OCI-LY7 (cell line): ENCODE measurements around the gene SLC32A1. TPM values are rescaled to one million over a fixed set of nuclear protein-coding genes. Genes with fewer than 3 reads are reported as not detected.

ENCODE experiments used
- BruUV-seq: library from RNA; stranded (reverse); fragments of 400-500 nt; replicated peaks from 2 replicates; lab custom pipeline; 2021; lab: Mats Ljungman, UMichigan
- CTCF ChIA-PET: fragments of 300-600 bp; sonication (Branson Sonifier 250); formaldehyde crosslinking; loops from one replicate; lab custom pipeline; 2022; ENCODE audit warnings: antibody characterized with exemption; ENCODE audit not compliant: unreplicated experiment; lab: Charles Lee
- POLR2A ChIA-PET: fragments of 300-600 bp; sonication (Branson Sonifier 250); formaldehyde crosslinking; loops from one replicate; lab custom pipeline; 2022; ENCODE audit warnings: antibody characterized with exemption; lab: Charles Lee
- DNase-seq: peaks from one replicate; pipeline ENCODE4 v3.0.0-alpha.2; 2015; ENCODE audit warnings: low spot score
- H2AFZ ChIP-seq: fragments of 200-600 bp; sonication (generic), shearing (Covaris generic); 2 replicates; pipeline ENCODE4 v1.6.1; 2014; ENCODE audit warnings: mild to moderate bottlenecking, antibody characterized with exemption, low read length, moderate library complexity
- H3K27ac ChIP-seq: fragments of 200-600 bp; sonication (generic); 2 replicates; pipeline ENCODE4 v1.5.1; 2014; ENCODE audit warnings: mixed run types, low read depth, mild to moderate bottlenecking, moderate library complexity, low read length, inconsistent platforms; ENCODE audit not compliant: poor library complexity, severe bottlenecking
- H3K36me3 ChIP-seq: fragments of 200-600 bp; sonication (generic); 2 replicates; pipeline ENCODE4 v1.6.1; 2014; ENCODE audit warnings: mild to moderate bottlenecking, antibody characterized with exemption, low read length, moderate library complexity, mixed read lengths; ENCODE audit not compliant: insufficient read depth
- H3K4me1 ChIP-seq: fragments of 200-600 bp; sonication (generic); 2 replicates; pipeline ENCODE4 v1.5.1; 2014; ENCODE audit warnings: mild to moderate bottlenecking, low read length; ENCODE audit not compliant: insufficient read depth, poor library complexity, severe bottlenecking
- H3K4me2 ChIP-seq: fragments of 200-600 bp; sonication (generic); 2 replicates; pipeline ENCODE4 v1.6.1; 2014; ENCODE audit warnings: mild to moderate bottlenecking, low read length
- H3K4me3 ChIP-seq: fragments of 200-600 bp; sonication (generic); 2 replicates; pipeline ENCODE4 v1.5.1; 2014; ENCODE audit warnings: mild to moderate bottlenecking, low read depth, low read length; ENCODE audit not compliant: poor library complexity, severe bottlenecking
- H3K79me2 ChIP-seq: fragments of 200-600 bp; sonication (generic); 2 replicates; pipeline ENCODE4 v1.6.1; 2016; ENCODE audit warnings: low read depth, mild to moderate bottlenecking, low read length, moderate library complexity, mixed read lengths; ENCODE audit not compliant: insufficient read depth
- H3K9me2 ChIP-seq: fragments of 200-600 bp; sonication (generic); 2 replicates; pipeline ENCODE4 v1.6.1; 2016; ENCODE audit warnings: mild to moderate bottlenecking, low read length, mixed read lengths; ENCODE audit not compliant: insufficient read depth
- H3K9me3 ChIP-seq: fragments of 200-600 bp; sonication (generic); 2 replicates; pipeline ENCODE4 v1.6.1; 2014; ENCODE audit warnings: mild to moderate bottlenecking, mixed run types, low read length, mixed read lengths
- H4K20me1 ChIP-seq: fragments of 200-600 bp; sonication (generic); 2 replicates; pipeline ENCODE4 v1.6.1; 2014; ENCODE audit warnings: mild to moderate bottlenecking, antibody characterized with exemption, low read length, moderate library complexity, mixed read lengths; ENCODE audit not compliant: insufficient read depth
- EZH2phosphoT487 ChIP-seq: fragments of 200-600 bp; sonication (generic); IDR thresholded peaks from 2 replicates; pipeline ENCODE4 v1.6.1; 2018; ENCODE audit warnings: low read depth, borderline replicate concordance, mild to moderate bottlenecking, mixed run types, antibody characterized with exemption, low read length, moderate library complexity, mixed read lengths
- intact Hi-C: fragments of 100-400 bp; cut with micrococcal nuclease; formaldehyde crosslinking; loops from one replicate; pipeline ENCODE4 v1.10.0; 2022; ENCODE audit not compliant: unreplicated experiment
- total RNA-seq, 2 experiments: library from RNA; depleted of rRNA in 1 of 2; stranded (reverse); fragments of >200 nt in 1 of 2; shearing (Covaris generic) in 1 of 2; gene quantifications; 2 replicates each; pipeline ENCODE4 v1.2.3, GENCODE V29; 2014 to 2022
- TF ChIP-seq, protein P1 (sequence below): fragments of 200-600 bp; sonication (generic); conservative IDR thresholded peaks from 2 replicates; pipeline ENCODE4 v1.5.1; 2014; ENCODE audit warnings: mild to moderate bottlenecking, antibody characterized with exemption, low read length, moderate library complexity, mixed read lengths

Gene SLC32A1
- total RNA-seq, 2 experiments from 2014 or later = not detected

GRCh38 chr20:38763616-38764015, 39.3 kb downstream of the SLC32A1 start:
- peaks cover 98% of the 10 kb centered on the region for H3K36me3 ChIP-seq
- H3K9me2 ChIP-seq = no peaks in the 10 kb centered on the region
- H3K9me3 ChIP-seq = no peaks in the 10 kb centered on the region
- no peak overlapping the region for H3K4me3 ChIP-seq
- no peak overlapping the region for H2AFZ ChIP-seq
- CTCF ChIA-PET = no interaction called here
- H3K79me2 ChIP-seq = no peaks in the 10 kb centered on the region
- POLR2A ChIA-PET = no interaction called here
- no peaks in the 10 kb centered on the region for H4K20me1 ChIP-seq
- no peak overlapping the region for H3K27ac ChIP-seq
- H3K4me2 ChIP-seq = no peak overlapping the region
- BruUV-seq = no TSS peak
- TF ChIP-seq, protein P1, sequence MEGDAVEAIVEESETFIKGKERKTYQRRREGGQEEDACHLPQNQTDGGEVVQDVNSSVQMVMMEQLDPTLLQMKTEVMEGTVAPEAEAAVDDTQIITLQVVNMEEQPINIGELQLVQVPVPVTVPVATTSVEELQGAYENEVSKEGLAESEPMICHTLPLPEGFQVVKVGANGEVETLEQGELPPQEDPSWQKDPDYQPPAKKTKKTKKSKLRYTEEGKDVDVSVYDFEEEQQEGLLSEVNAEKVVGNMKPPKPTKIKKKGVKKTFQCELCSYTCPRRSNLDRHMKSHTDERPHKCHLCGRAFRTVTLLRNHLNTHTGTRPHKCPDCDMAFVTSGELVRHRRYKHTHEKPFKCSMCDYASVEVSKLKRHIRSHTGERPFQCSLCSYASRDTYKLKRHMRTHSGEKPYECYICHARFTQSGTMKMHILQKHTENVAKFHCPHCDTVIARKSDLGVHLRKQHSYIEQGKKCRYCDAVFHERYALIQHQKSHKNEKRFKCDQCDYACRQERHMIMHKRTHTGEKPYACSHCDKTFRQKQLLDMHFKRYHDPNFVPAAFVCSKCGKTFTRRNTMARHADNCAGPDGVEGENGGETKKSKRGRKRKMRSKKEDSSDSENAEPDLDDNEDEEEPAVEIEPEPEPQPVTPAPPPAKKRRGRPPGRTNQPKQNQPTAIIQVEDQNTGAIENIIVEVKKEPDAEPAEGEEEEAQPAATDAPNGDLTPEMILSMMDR = no peak
- no peak for TF ChIP-seq EZH2phosphoT487
- intact Hi-C loops = no loop called here
- H3K4me1 ChIP-seq = no peaks in the 10 kb centered on the region
- no peak for DNase-seq

GRCh38 chr20:38764567-38765318, 40.5 kb downstream of the SLC32A1 start:
- H3K4me2 ChIP-seq = no peak overlapping the region
- intact Hi-C loops = no loop called here

DNA sequence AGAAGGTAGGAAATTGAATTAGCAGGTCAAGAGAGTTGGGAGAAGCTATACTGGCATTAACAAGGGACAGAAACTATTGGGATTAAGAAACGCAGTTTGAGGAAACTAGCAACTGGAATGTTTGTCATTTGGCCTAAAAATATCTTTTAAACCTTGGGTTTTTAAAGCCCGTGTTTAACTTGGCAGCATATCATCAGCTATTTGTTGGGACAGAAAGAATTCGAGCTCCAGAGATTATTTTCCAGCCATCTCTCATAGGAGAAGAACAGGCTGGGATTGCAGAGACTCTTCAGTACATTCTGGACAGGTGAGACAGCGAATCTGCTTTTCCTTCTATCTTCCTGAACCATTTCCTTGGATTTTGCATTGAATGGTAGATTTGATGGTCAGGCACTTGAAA, 41.8 kb downstream of the SLC32A1 start:
- Histone ChIP-seq H3K79me2 (no peaks in the 10 kb centered on the region), H3K9me2 (no peaks in the 10 kb centered on the region), H3K27ac (no peak overlapping the region), H2AFZ (no peak overlapping the region), H3K9me3 (no peaks in the 10 kb centered on the region), H3K4me3 (no peak overlapping the region), H3K4me2 (no peak overlapping the region), H3K4me1 (no peaks in the 10 kb centered on the region), H3K36me3 (peaks cover 96% of the 10 kb centered on the region), H4K20me1 (no peaks in the 10 kb centered on the region)
- no TSS peak for BruUV-seq
- ChIA-PET POLR2A (no interaction called here), CTCF (no interaction called here)
- no peak for DNase-seq
- intact Hi-C loops = no loop called here
- TF ChIP-seq, protein P1 = no peak
- TF ChIP-seq EZH2phosphoT487 = no peak

More at GRCh38 chr20:38764567-38765318, 40.5 kb downstream of the SLC32A1 start:
- H4K20me1 ChIP-seq = no peaks in the 10 kb centered on the region
- no peak overlapping the region for H2AFZ ChIP-seq
- H3K36me3 ChIP-seq = peaks cover 97% of the 10 kb centered on the region
- CTCF ChIA-PET = no interaction called here
- H3K4me1 ChIP-seq = no peaks in the 10 kb centered on the region
- POLR2A ChIA-PET = no interaction called here
- H3K9me2 ChIP-seq = no peaks in the 10 kb centered on the region
- no peaks in the 10 kb centered on the region for H3K9me3 ChIP-seq
- TF ChIP-seq, protein P1 = no peak
- no peak for TF ChIP-seq EZH2phosphoT487
- no peak overlapping the region for H3K27ac ChIP-seq
- no TSS peak for BruUV-seq
- H3K4me3 ChIP-seq = no peak overlapping the region
- DNase-seq = no peak
- no peaks in the 10 kb centered on the region for H3K79me2 ChIP-seq
